NCI-H345 treated with DMSO at 0.1 percent for 48 hours (cell line): ENCODE data around the gene FAM3A.

Source experiments
- DNase-seq: peaks from one replicate; lab custom pipeline; 2025; ENCODE audit not compliant: unreplicated experiment; lab: John Stamatoyannopoulos, UW

Gene FAM3A

GRCh38 chrX:154534526-154535322, 18.7 kb upstream of the FAM3A start:
- peak; percentile 61 for DNase-seq

GRCh38 chrX:154532690-154533089, 16.7 kb upstream of the FAM3A start:
- no peak for DNase-seq

- no peak for DNase-seq
Measured at GRCh38 chrX:154531626-154532025, 15.6 kb upstream of the FAM3A start.

- no peak for DNase-seq
Measured at GRCh38 chrX:154530286-154530685, 14.3 kb upstream of the FAM3A start.

GRCh38 chrX:154529206-154529612, 13.2 kb upstream of the FAM3A start:
- no peak for DNase-seq

GRCh38 chrX:154526901-154527675, 11.1 kb upstream of the FAM3A start:
- DNase-seq: peak; percentile 39

GRCh38 chrX:154525606-154526490, 9.8 kb upstream of the FAM3A start:
- no peak for DNase-seq

GRCh38 chrX:154519389-154519788, 3.4 kb upstream of the FAM3A start:
- no peak for DNase-seq

- DNase-seq: no peak
Measured at GRCh38 chrX:154517101-154517781, 1.2 kb upstream of the FAM3A start.

- DNase-seq: no peak
Measured at GRCh38 chrX:154516656-154517100, 646 bp upstream of the FAM3A start.

- DNase-seq: peak; percentile 6
Measured at GRCh38 chrX:154515090-154515965, 704 bp downstream of the FAM3A start.

GRCh38 chrX:154513716-154514115, 2.3 kb downstream of the FAM3A start:
- DNase-seq: no peak

GRCh38 chrX:154512879-154513553, 3.0 kb downstream of the FAM3A start:
- DNase-seq: no peak

- no peak for DNase-seq
Measured at GRCh38 chrX:154511761-154512160, 4.3 kb downstream of the FAM3A start.

- no peak for DNase-seq
Measured at GRCh38 chrX:154509455-154509854, 6.6 kb downstream of the FAM3A start.

- no peak for DNase-seq
Measured at GRCh38 chrX:154508384-154508745, 7.7 kb downstream of the FAM3A start.

- no peak for DNase-seq
Measured at GRCh38 chrX:154507673-154508383, 8.2 kb downstream of the FAM3A start.

GRCh38 chrX:154506483-154507332, 9.3 kb downstream of the FAM3A start:
- no peak for DNase-seq
